ENCODE results near the gene PTPRR. TPM values are rescaled to one million over a fixed set of nuclear protein-coding genes. Genes with fewer than 3 reads are reported as not detected.

PTPRR gene
- total RNA-seq, 2 experiments from 2014 or later, result not detected

DNA sequence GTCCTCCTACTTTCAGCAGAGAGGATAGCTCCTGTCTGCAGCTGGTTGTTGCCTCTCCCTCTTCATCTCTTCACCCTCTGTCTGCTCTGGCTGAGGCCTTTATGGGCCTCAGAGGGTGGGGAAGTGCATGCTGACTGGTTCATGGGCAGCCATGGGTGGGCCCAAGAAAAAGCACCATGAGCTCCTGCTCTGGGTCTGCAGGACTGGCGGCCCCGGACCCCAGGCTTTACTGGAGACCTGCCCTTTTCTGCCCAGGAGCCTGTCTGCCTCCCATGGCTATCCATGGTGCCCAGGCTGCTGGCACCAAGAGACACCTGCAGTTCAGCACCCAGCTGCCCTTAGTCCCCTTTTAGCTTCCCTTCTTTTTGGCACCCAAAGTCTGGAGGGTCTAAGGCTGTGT, 137.1 kb downstream of the PTPRR start:
- BruUV-seq (replicated peaks), result no TSS peak
- Histone ChIP-seq H3K9me3 (ENCODE audit: low read length) (no peaks in the 10 kb centered on the region), H3K79me2 (ENCODE audit: insufficient read depth, low read depth, low read length) (no peaks in the 10 kb centered on the region), H3K9me2 (ENCODE audit: insufficient read depth, low read length) (no peaks in the 10 kb centered on the region), H3K36me3 (ENCODE audit: insufficient read depth, low read length) (no peaks in the 10 kb centered on the region), H3K4me3 (ENCODE audit: low read depth, low read length, poor library complexity, severe bottlenecking) (no peak overlapping the region), H3K4me2 (ENCODE audit: low read length) (no peak overlapping the region), H3K27ac (ENCODE audit: low read depth, low read length, poor library complexity, severe bottlenecking) (no peak overlapping the region), H2AFZ (ENCODE audit: low read length) (no peak overlapping the region), H4K20me1 (ENCODE audit: insufficient read depth, low read length) (no peaks in the 10 kb centered on the region), H3K4me1 (ENCODE audit: insufficient read depth, low read length, poor library complexity, severe bottlenecking) (no peaks in the 10 kb centered on the region)
- no peak for TF ChIP-seq EZH2phosphoT487 (IDR thresholded peaks at IDR 0.05; ENCODE audit: borderline replicate concordance, low read depth, low read length)
- TF ChIP-seq, protein P1, sequence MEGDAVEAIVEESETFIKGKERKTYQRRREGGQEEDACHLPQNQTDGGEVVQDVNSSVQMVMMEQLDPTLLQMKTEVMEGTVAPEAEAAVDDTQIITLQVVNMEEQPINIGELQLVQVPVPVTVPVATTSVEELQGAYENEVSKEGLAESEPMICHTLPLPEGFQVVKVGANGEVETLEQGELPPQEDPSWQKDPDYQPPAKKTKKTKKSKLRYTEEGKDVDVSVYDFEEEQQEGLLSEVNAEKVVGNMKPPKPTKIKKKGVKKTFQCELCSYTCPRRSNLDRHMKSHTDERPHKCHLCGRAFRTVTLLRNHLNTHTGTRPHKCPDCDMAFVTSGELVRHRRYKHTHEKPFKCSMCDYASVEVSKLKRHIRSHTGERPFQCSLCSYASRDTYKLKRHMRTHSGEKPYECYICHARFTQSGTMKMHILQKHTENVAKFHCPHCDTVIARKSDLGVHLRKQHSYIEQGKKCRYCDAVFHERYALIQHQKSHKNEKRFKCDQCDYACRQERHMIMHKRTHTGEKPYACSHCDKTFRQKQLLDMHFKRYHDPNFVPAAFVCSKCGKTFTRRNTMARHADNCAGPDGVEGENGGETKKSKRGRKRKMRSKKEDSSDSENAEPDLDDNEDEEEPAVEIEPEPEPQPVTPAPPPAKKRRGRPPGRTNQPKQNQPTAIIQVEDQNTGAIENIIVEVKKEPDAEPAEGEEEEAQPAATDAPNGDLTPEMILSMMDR (conservative IDR thresholded peaks at IDR 0.05; ENCODE audit: low read length), result no peak
- CTCF ChIA-PET (ENCODE audit: unreplicated experiment), result no interaction called here
- no peak for DNase-seq (ENCODE audit: low spot score)
- POLR2A ChIA-PET, result interaction anchor here (0.5 to 1.7 kb wide), 3 partner anchors 9 to 35 kb away, joined by 3 read pairs; no protein-coding TSS in a partner anchor
- intact Hi-C loops (cut with micrococcal nuclease; ENCODE audit: unreplicated experiment), result no loop called here

DNA sequence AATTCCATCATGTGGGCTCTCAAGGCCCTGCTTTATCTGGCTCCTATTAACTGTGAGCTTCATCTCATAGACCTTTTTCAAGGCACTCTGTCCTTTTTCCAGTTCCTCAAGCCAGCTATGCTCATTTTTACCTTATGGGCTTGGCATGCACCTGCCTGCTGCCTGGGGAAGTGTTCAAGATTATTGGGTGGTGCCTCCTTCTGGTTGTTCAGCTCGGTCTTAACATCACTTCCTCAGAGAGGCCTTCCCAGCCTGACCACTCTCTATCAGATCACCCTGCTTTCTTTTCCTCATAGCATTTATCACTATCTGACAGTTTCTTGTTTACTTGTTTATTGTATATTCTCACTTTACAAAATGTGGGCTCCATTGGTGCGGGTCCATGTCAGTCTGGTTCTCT, 141.3 kb downstream of the PTPRR start:
- Histone ChIP-seq H3K4me1 (ENCODE audit: insufficient read depth, low read length, poor library complexity, severe bottlenecking) (no peaks in the 10 kb centered on the region), H3K9me2 (ENCODE audit: insufficient read depth, low read length) (no peaks in the 10 kb centered on the region; the same call in 1 of the 2 replicates), H3K27ac (ENCODE audit: low read depth, low read length, poor library complexity, severe bottlenecking) (no peak overlapping the region), H2AFZ (ENCODE audit: low read length) (no peak overlapping the region), H3K36me3 (ENCODE audit: insufficient read depth, low read length) (no peaks in the 10 kb centered on the region), H4K20me1 (ENCODE audit: insufficient read depth, low read length) (no peaks in the 10 kb centered on the region), H3K4me3 (ENCODE audit: low read depth, low read length, poor library complexity, severe bottlenecking) (no peak overlapping the region), H3K9me3 (ENCODE audit: low read length) (no peaks in the 10 kb centered on the region), H3K4me2 (ENCODE audit: low read length) (no peak overlapping the region), H3K79me2 (ENCODE audit: insufficient read depth, low read depth, low read length) (no peaks in the 10 kb centered on the region)
- DNase-seq (ENCODE audit: low spot score), result no peak
- CTCF ChIA-PET (ENCODE audit: unreplicated experiment), result no interaction called here
- POLR2A ChIA-PET, result no interaction called here
- intact Hi-C loops (cut with micrococcal nuclease; ENCODE audit: unreplicated experiment), result no loop called here
- no peak for TF ChIP-seq EZH2phosphoT487 (IDR thresholded peaks at IDR 0.05; ENCODE audit: borderline replicate concordance, low read depth, low read length)
- TF ChIP-seq, protein P1 (conservative IDR thresholded peaks at IDR 0.05; ENCODE audit: low read length), result no peak
- no TSS peak for BruUV-seq (replicated peaks)

DNA sequence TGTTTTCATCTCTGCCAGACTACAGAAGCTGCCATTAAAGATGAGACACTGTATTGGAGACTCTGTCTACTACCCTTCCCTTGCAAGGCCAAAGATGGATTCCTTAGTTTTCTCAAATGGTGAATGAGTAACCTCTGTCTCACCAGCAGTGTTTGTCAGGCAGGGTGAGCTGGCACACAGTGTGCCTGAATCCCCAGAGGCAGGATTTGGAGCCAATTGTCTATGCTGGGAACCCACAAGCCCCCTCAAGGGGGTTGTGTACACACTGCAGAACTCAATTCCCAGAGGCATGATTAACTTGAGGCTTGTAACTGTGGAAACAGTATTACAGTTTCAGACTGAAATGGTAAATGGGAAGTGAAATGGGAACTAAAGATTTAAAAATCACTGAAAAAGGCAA, 146.5 kb downstream of the PTPRR start:
- Histone ChIP-seq H3K36me3 (ENCODE audit: insufficient read depth, low read length) (no peaks in the 10 kb centered on the region), H3K79me2 (ENCODE audit: insufficient read depth, low read depth, low read length) (no peaks in the 10 kb centered on the region), H3K4me2 (ENCODE audit: low read length) (no peak overlapping the region), H2AFZ (ENCODE audit: low read length) (no peak overlapping the region), H3K9me2 (ENCODE audit: insufficient read depth, low read length) (no peaks in the 10 kb centered on the region; the same call in 1 of the 2 replicates), H3K27ac (ENCODE audit: low read depth, low read length, poor library complexity, severe bottlenecking) (no peak overlapping the region), H4K20me1 (ENCODE audit: insufficient read depth, low read length) (no peaks in the 10 kb centered on the region), H3K4me3 (ENCODE audit: low read depth, low read length, poor library complexity, severe bottlenecking) (no peak overlapping the region), H3K9me3 (ENCODE audit: low read length) (no peaks in the 10 kb centered on the region), H3K4me1 (ENCODE audit: insufficient read depth, low read length, poor library complexity, severe bottlenecking) (no peaks in the 10 kb centered on the region)
- intact Hi-C loops (cut with micrococcal nuclease; ENCODE audit: unreplicated experiment), result no loop called here
- no TSS peak for BruUV-seq (replicated peaks)
- no peak for TF ChIP-seq EZH2phosphoT487 (IDR thresholded peaks at IDR 0.05; ENCODE audit: borderline replicate concordance, low read depth, low read length)
- TF ChIP-seq, protein P1 (conservative IDR thresholded peaks at IDR 0.05; ENCODE audit: low read length), result no peak
- no peak for DNase-seq (ENCODE audit: low spot score)
- CTCF ChIA-PET (ENCODE audit: unreplicated experiment), result no interaction called here
- POLR2A ChIA-PET, result no interaction called here
